Testis (tissue), 2 donors: ENCODE measurements around the gene PAGR1.

ENCODE experiments used
- POLR2A ChIP-seq: fragments of 450-650 bp; IDR thresholded peaks from one replicate; pipeline ENCODE4 v1.6.1; 2017; ENCODE audit warnings: antibody characterized with exemption, mild to moderate bottlenecking, moderate library complexity
- TF ChIP-seq, protein P1 (sequence below), 3 experiments: fragments of 450-650 bp in 2 of 3; fragments of 200-600 bp in 1 of 3; sonication (generic) in 1 of 3; IDR thresholded peaks; one replicate each; pipeline ENCODE4 v1.5.1; 2016 to 2019; ENCODE audit warnings: antibody characterized with exemption in 3 of 3, mild to moderate bottlenecking in 2 of 3, moderate library complexity in 1 of 3

DNA sequence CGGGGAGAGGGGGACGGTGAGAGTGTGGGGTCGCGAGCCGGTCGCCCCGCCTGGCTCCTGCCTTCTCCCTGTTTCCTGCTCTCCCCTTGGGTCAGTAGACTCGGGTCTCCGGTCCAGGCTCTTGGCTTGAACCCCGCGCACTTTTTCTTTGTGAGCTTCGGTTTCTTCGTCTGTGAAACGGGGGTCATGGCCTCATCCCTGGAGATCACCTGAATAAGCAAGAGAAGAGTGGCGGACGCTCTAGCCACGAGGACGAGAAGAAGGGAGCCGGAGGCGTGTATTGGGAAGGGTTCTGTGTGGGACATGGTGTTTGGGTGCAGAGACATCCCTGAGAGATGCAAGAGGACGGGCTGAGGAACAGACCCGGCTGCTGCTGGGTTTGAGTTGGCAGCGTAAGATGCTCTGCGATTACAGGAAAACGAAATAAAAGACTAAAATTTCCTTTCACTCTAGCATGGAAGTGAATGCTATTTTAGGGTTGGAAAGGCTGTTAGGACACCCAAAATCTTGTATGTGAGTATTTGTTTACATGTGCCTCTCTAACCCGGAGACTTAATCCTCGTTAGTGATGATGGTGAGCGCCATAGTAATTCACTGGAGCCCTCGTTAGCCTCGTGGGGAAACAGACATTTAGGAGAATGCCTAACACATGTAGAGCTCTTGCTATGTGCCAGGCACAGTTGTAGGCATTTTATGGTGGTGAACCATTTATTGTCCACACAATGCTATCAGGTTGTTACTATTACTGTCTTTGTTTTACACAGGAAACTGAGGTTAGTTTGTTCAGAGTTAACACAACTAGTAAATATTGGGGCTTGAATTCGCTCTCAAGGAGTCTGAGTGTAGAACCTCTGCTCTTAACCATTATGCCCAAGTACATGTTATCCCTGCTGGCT, 24.8 kb upstream of the PAGR1 start:
- TF ChIP-seq, protein P1, sequence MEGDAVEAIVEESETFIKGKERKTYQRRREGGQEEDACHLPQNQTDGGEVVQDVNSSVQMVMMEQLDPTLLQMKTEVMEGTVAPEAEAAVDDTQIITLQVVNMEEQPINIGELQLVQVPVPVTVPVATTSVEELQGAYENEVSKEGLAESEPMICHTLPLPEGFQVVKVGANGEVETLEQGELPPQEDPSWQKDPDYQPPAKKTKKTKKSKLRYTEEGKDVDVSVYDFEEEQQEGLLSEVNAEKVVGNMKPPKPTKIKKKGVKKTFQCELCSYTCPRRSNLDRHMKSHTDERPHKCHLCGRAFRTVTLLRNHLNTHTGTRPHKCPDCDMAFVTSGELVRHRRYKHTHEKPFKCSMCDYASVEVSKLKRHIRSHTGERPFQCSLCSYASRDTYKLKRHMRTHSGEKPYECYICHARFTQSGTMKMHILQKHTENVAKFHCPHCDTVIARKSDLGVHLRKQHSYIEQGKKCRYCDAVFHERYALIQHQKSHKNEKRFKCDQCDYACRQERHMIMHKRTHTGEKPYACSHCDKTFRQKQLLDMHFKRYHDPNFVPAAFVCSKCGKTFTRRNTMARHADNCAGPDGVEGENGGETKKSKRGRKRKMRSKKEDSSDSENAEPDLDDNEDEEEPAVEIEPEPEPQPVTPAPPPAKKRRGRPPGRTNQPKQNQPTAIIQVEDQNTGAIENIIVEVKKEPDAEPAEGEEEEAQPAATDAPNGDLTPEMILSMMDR (IDR thresholded peaks at IDR 0.05) = no peak
- TF ChIP-seq POLR2A = no peak
